Measurements from ENCODE around the gene GALNTL6.

The GALNTL6 gene

GRCh38 chr4:172088556-172088955 lies 275.4 kb downstream of the GALNTL6 start:
- no peak overlapping the region for H3K4me3 ChIP-seq (ENCODE audit: low read depth, low read length)
- no peak for TF ChIP-seq CTCF (IDR thresholded peaks at IDR 0.05; ENCODE audit: borderline replicate concordance, insufficient read depth, low read depth, low read length)

- TF ChIP-seq CTCF (IDR thresholded peaks at IDR 0.05; ENCODE audit: borderline replicate concordance, insufficient read depth, low read depth, low read length), result no peak
- H3K4me3 ChIP-seq (ENCODE audit: low read depth, low read length), result no peak overlapping the region
Observed at GRCh38 chr4:172095161-172095560, 282.0 kb downstream of the GALNTL6 start.

- TF ChIP-seq CTCF (IDR thresholded peaks at IDR 0.05; ENCODE audit: borderline replicate concordance, insufficient read depth, low read depth, low read length), result no peak
- H3K4me3 ChIP-seq (ENCODE audit: low read depth, low read length), result no peak overlapping the region
Observed at GRCh38 chr4:172096786-172097185, 283.6 kb downstream of the GALNTL6 start.

DNA sequence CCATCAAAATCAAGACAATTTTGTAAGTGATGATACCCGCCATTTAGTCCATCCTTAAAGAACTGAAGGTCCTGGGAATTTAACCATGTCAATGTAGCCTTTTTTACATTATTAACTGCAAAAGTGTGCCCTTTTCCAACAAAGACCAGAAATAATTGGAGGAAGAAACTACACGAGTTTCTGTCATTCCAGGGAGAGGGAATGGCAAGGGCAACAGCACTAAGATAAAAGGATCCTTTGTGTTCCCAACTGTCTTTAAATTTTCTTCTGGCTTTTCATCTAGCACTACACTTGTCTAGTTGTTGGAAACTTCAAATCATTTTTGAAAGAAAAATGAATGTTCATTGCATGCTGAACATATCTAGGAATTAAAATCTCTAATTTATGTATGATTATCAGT lies 286.2 kb downstream of the GALNTL6 start:
- no peak for TF ChIP-seq CTCF (IDR thresholded peaks at IDR 0.05; ENCODE audit: borderline replicate concordance, insufficient read depth, low read depth, low read length)
- no peak overlapping the region for H3K4me3 ChIP-seq (ENCODE audit: low read depth, low read length)

GRCh38 chr4:172103456-172103855 lies 290.3 kb downstream of the GALNTL6 start:
- no peak overlapping the region for H3K4me3 ChIP-seq (ENCODE audit: low read depth, low read length)
- no peak for TF ChIP-seq CTCF (IDR thresholded peaks at IDR 0.05; ENCODE audit: borderline replicate concordance, insufficient read depth, low read depth, low read length)

- H3K4me3 ChIP-seq (ENCODE audit: low read depth, low read length), result no peak overlapping the region
- TF ChIP-seq CTCF (IDR thresholded peaks at IDR 0.05; ENCODE audit: borderline replicate concordance, insufficient read depth, low read depth, low read length), result no peak
Observed at GRCh38 chr4:172104539-172104938, 291.3 kb downstream of the GALNTL6 start.

GRCh38 chr4:172105918-172106317 lies 292.7 kb downstream of the GALNTL6 start:
- H3K4me3 ChIP-seq (ENCODE audit: low read depth, low read length), result no peak overlapping the region

More at GRCh38 chr4:172105918-172106317, 292.7 kb downstream of the GALNTL6 start:
- no peak for TF ChIP-seq CTCF (IDR thresholded peaks at IDR 0.05; ENCODE audit: borderline replicate concordance, insufficient read depth, low read depth, low read length)
